ENCODE measurements around the gene CDS2.

DNA sequence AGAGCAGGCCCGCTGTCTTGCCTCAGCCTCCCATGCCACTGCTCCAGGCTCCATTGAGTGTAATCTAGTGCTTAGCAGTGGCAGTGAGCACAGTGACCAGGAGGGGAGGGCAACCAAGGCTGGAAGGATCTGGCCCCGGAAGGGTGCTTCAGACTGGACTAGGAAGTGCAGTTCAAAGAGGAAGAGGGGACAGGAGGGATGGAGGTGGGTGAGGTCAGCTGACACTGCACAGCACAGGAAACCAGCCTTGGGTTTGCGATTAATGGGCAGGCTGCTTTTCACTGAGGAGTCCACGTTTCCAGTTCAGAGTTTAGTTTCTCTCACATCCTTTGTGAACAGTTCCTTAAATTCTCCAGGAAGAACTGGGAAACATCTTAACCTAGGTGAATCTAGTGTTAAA, 46.9 kb downstream of the CDS2 start:
- TF ChIP-seq, protein P1, sequence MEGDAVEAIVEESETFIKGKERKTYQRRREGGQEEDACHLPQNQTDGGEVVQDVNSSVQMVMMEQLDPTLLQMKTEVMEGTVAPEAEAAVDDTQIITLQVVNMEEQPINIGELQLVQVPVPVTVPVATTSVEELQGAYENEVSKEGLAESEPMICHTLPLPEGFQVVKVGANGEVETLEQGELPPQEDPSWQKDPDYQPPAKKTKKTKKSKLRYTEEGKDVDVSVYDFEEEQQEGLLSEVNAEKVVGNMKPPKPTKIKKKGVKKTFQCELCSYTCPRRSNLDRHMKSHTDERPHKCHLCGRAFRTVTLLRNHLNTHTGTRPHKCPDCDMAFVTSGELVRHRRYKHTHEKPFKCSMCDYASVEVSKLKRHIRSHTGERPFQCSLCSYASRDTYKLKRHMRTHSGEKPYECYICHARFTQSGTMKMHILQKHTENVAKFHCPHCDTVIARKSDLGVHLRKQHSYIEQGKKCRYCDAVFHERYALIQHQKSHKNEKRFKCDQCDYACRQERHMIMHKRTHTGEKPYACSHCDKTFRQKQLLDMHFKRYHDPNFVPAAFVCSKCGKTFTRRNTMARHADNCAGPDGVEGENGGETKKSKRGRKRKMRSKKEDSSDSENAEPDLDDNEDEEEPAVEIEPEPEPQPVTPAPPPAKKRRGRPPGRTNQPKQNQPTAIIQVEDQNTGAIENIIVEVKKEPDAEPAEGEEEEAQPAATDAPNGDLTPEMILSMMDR (conservative IDR thresholded peaks at IDR 0.05; ENCODE audit: low read depth, low read length): no peak
- TF ChIP-seq EZH2 (IDR thresholded peaks at IDR 0.05; ENCODE audit: borderline replicate concordance, low read depth, low read length, poor library complexity, severe bottlenecking): no peak
